ENCODE data around the gene ALDOB.

- TF ChIP-seq CSDC2 (CRISPR knock-in tag; IDR thresholded peaks at IDR 0.05) (no peak), PATZ1 (CRISPR knock-in tag; IDR thresholded peaks at IDR 0.05; ENCODE audit: borderline replicate concordance) (no peak), ZNF70 (CRISPR knock-in tag; IDR thresholded peaks at IDR 0.05) (no peak), ZNF565 (CRISPR knock-in tag; conservative IDR thresholded peaks at IDR 0.05; ENCODE audit: low read depth) (no peak)
Observed at GRCh38 chr9:101480386-101480785, 44.8 kb upstream of the ALDOB start.
